HEK293T (cell line): ENCODE measurements around the gene C2orf78.

ENCODE experiments used
- CTCF ChIA-PET: fragments of 350-600 bp; formaldehyde crosslinking; extraction: SDS; loops from one replicate; lab custom pipeline; 2021; ENCODE audit warnings: antibody characterized with exemption, inconsistent platforms; lab: Yijun Ruan, JAX
- POLR2A ChIA-PET: fragments of 350-600 bp; formaldehyde crosslinking; extraction: SDS; loops from one replicate; lab custom pipeline; 2020; ENCODE audit warnings: antibody characterized with exemption, inconsistent platforms; lab: Yijun Ruan, JAX
- DNase-seq: peaks from one replicate; pipeline ENCODE4 v3.0.0; 2012; ENCODE audit warnings: mixed read lengths; ENCODE audit errors: extremely low spot score
- ARNT ChIP-seq: fragments of 450-650 bp; IDR thresholded peaks from 2 replicates; pipeline ENCODE4 v1.6.1; 2017; ENCODE audit warnings: mild to moderate bottlenecking
- BHLHE40 ChIP-seq: fragments of 450-650 bp; IDR thresholded peaks from 2 replicates; pipeline ENCODE4 v1.6.1; 2016; ENCODE audit warnings: mild to moderate bottlenecking, moderate library complexity, borderline replicate concordance
- CTBP1 ChIP-seq: fragments of 450-650 bp; IDR thresholded peaks from 2 replicates; pipeline ENCODE4 v1.6.1; 2016; ENCODE audit warnings: borderline replicate concordance
- ELF4 ChIP-seq: fragments of 450-650 bp; IDR thresholded peaks from 2 replicates; pipeline ENCODE4 v1.6.1; 2017; ENCODE audit warnings: antibody characterized with exemption
- FOXA1 ChIP-seq: fragments of 450-650 bp; IDR thresholded peaks from 2 replicates; pipeline ENCODE4 v1.6.1; 2016; ENCODE audit warnings: mild to moderate bottlenecking
- FOXK2 ChIP-seq: fragments of 450-650 bp; IDR thresholded peaks from 2 replicates; pipeline ENCODE4 v1.6.1; 2016; ENCODE audit warnings: mild to moderate bottlenecking
- FOXM1 ChIP-seq: fragments of 450-650 bp; IDR thresholded peaks from 2 replicates; pipeline ENCODE4 v1.6.1; 2017; ENCODE audit warnings: mild to moderate bottlenecking, borderline replicate concordance
- HDGF ChIP-seq: fragments of 450-650 bp; IDR thresholded peaks from 2 replicates; pipeline ENCODE4 v1.6.1; 2017; ENCODE audit warnings: antibody characterized with exemption, borderline replicate concordance
- L3MBTL2 ChIP-seq: fragments of 450-650 bp; conservative IDR thresholded peaks from 2 replicates; pipeline ENCODE4 v1.6.1; 2016; ENCODE audit warnings: mild to moderate bottlenecking
- LEF1 ChIP-seq: fragments of 450-650 bp; IDR thresholded peaks from 2 replicates; pipeline ENCODE4 v1.6.1; 2017; ENCODE audit warnings: mild to moderate bottlenecking, borderline replicate concordance
- NFRKB ChIP-seq: fragments of 450-650 bp; IDR thresholded peaks from 2 replicates; pipeline ENCODE4 v1.6.1; 2016; ENCODE audit warnings: mild to moderate bottlenecking, moderate library complexity
- PKNOX1 ChIP-seq: fragments of 450-650 bp; IDR thresholded peaks from 2 replicates; pipeline ENCODE4 v1.6.1; 2016
- SP1 ChIP-seq: fragments of 450-650 bp; IDR thresholded peaks from 2 replicates; pipeline ENCODE4 v1.6.1; 2017
- SUZ12 ChIP-seq: fragments of 450-650 bp; IDR thresholded peaks from 2 replicates; pipeline ENCODE4 v1.6.1; 2016; ENCODE audit warnings: mild to moderate bottlenecking
- TARDBP ChIP-seq: fragments of 450-650 bp; IDR thresholded peaks from 2 replicates; pipeline ENCODE4 v1.6.1; 2016
- ZNF384 ChIP-seq: fragments of 450-650 bp; IDR thresholded peaks from 2 replicates; pipeline ENCODE4 v1.6.1; 2016

C2orf78 gene

GRCh38 chr2:73828389-73828817, 44.4 kb downstream of the C2orf78 start:
- ChIA-PET CTCF (interaction anchor here (0.7 to 1.0 kb wide), 3 partner anchors 93 to 323 kb away, joined by 3 to 5 read pairs (median 3); no protein-coding TSS in a partner anchor), POLR2A (interaction anchor here (0.6 to 1.3 kb wide), 18 partner anchors 11 to 363 kb away, joined by 3 to 7 read pairs (median 4); partner anchors contain the start of genes MOB1A and TPRKB)
- no peak for DNase-seq
- TF ChIP-seq L3MBTL2 (no peak), FOXM1 (no peak), ELF4 (0 out of 2 replicates have a peak, but pooled peaks have one; percentile 43), PKNOX1 (no peak), SUZ12 (no peak), BHLHE40 (no peak), ZNF384 (no peak), LEF1 (no peak)

DNA sequence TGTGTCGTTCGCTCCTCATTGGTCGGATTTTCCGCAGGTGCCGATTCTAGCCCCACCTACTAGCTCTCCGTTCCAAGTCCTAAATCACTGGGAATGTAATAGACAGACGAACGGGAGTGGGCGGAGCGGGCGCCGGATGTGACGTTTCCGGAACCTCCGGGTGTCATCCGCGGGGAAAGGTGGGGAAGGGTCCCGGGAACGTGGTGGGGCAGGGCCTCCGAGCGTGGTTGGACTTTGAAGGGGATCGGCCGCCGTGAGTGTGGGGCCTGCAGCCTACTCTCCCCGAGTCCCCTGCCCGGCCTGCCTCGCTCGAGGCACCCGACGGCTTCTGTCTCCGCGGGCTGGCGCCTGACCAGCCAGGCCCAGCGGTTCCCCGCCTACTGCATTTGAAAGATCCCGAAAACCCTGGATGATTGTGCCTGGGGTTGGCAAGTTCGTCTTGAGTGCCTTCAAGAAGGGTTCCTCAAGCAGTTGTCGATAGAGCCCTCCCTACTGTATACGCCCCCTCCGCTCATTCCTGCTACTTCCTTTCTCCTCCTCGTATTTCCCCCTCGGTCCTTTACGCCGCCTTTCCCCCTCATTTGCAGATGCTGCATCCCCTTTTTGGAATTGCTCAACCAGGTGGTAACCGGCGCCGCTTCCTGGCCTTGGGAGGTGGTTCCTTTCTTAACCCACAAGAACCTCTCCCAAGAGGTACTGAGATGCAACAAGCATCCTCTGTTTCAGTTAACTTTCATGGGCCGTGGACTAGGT, 45.0 kb downstream of the C2orf78 start, which contains the start of gene STAMBP:
Gene STAMBP, plus strand, starts transcription at position 144 of the 753 bp plus-strand sequence. CDS start 1,896 bp downstream, outside the sequence.
- CTCF ChIA-PET: interaction anchor here (0.7 to 1.0 kb wide), 3 partner anchors 92 to 322 kb away, joined by 3 to 5 read pairs (median 3); no protein-coding TSS in a partner anchor
- peak; percentile 94 for DNase-seq
- POLR2A ChIA-PET: interaction anchor here (0.6 to 1.3 kb wide), 17 partner anchors 10 to 363 kb away, joined by 3 to 7 read pairs (median 4); partner anchors contain the start of genes MOB1A and TPRKB
- TF ChIP-seq L3MBTL2 (peak; percentile 82), ELF4 (no peak; the same call in 1 of the 2 replicates), PKNOX1 (peak; percentile 97), TARDBP (no peak), FOXK2 (no peak)

DNA sequence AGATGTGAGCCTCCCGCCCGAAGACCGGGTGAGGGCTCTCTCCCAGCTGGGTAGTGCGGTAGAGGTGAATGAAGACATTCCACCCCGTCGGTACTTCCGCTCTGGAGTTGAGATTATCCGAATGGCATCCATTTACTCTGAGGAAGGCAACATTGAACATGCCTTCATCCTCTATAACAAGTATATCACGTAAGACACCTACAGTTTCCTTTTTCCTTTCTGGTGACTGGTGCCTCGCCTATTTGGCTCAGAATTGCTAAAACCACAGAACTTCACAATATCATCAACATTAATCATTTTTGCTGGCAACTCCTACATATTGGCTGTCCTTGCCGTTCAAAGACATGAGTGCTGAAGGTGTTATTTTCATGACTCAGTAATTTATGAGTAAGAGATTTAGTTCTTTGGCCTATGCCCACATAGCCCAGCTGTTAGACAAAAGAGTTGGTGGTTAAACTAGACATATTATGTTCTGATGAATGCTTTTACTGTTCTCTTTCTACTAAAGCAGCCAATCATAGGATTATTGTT, 47.0 kb downstream of the C2orf78 start:
- POLR2A ChIA-PET: no interaction called here
- TF ChIP-seq LEF1 (no peak), NFRKB (no peak), SP1 (no peak), CTBP1 (no peak), ARNT (no peak), ZNF384 (no peak), SUZ12 (no peak), FOXK2 (no peak), FOXA1 (no peak), L3MBTL2 (no peak), FOXM1 (no peak), BHLHE40 (no peak), HDGF (no peak), ELF4 (no peak), PKNOX1 (no peak), TARDBP (no peak)
- DNase-seq: no peak
- CTCF ChIA-PET: no interaction called here

GRCh38 chr2:73832930-73833329, 48.9 kb downstream of the C2orf78 start:
- TF ChIP-seq L3MBTL2: no peak
- no peak for TF ChIP-seq PKNOX1
- no peak for TF ChIP-seq NFRKB
- TF ChIP-seq FOXA1: no peak
- no peak for TF ChIP-seq TARDBP
- no peak for TF ChIP-seq LEF1
- TF ChIP-seq ARNT: no peak
- no peak for TF ChIP-seq HDGF
- TF ChIP-seq BHLHE40: no peak
- no peak for TF ChIP-seq ELF4
- no peak for TF ChIP-seq ZNF384
- CTCF ChIA-PET: no interaction called here
- DNase-seq: no peak
- POLR2A ChIA-PET: no interaction called here

DNA sequence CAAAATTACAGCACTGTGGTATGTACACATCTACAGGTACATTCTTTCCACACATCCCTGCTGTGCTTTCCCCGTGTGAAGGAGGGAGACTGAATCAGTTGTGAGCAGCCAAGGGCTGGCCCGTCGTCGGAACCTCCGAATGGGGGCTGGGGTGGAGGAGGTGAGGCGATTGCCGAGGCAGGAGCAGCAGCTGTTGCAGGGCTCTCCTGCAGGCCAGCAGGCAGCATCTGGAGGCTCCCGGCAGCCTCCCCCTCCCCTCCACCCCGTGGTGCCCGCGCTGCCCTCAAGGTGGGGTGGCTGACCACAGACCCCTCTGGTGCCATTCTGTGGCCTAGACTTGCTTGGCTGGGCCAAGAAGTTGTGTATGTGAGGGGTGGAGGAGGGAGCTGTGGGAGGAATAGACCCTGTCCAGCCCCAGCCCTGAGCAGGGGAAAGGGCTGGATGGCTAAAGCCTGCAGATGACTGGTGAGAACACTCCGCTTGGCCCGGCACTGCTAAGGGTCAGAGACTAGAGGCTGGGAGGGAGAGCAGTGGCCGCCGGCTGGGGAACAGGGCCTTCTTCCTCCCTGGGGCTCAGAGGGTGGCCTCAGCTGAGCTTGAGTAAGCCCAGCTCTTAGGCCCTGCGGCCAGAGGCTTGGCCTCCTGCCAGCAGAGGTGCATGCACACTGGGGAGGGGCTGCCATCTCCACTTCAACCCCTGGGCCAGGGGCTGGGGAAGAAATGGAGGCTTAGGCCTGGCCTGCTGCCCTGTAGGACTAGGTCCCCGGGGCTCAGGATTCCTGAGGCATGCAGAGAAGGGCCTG, 52.4 kb downstream of the C2orf78 start:
- no peak for TF ChIP-seq SUZ12
- no peak for TF ChIP-seq FOXM1
- no peak for TF ChIP-seq TARDBP
- no peak for TF ChIP-seq ARNT
- no peak for TF ChIP-seq FOXA1
- TF ChIP-seq ZNF384: no peak
- no peak for TF ChIP-seq NFRKB
- no peak for TF ChIP-seq FOXK2
- TF ChIP-seq ELF4: no peak
- TF ChIP-seq CTBP1: no peak
- ChIA-PET CTCF (no interaction called here), POLR2A (no interaction called here)
- DNase-seq: no peak
